Ishikawa (cell line): Measurements from ENCODE around the gene DMBX1.

ENCODE experiments used
- CEBPB ChIP-seq: IDR thresholded peaks from 2 replicates; pipeline ENCODE4 v1.6.1; 2012
- CREB1 ChIP-seq: IDR thresholded peaks from 2 replicates; pipeline ENCODE4 v1.6.1; 2012; ENCODE audit warnings: low read depth
- EGR1 ChIP-seq: IDR thresholded peaks from 2 replicates; pipeline ENCODE4 v1.6.1; 2012
- EP300 ChIP-seq: IDR thresholded peaks from 2 replicates; pipeline ENCODE4 v1.6.1; 2012; ENCODE audit warnings: borderline replicate concordance
- FOXM1 ChIP-seq: IDR thresholded peaks from 2 replicates; pipeline ENCODE4 v1.6.1; 2012; ENCODE audit warnings: low read depth, borderline replicate concordance
- NFIC ChIP-seq: IDR thresholded peaks from 2 replicates; pipeline ENCODE4 v1.6.1; 2012
- RAD21 ChIP-seq: IDR thresholded peaks from 2 replicates; pipeline ENCODE4 v1.6.1; 2012; ENCODE audit warnings: low read depth
- REST ChIP-seq: IDR thresholded peaks from 2 replicates; pipeline ENCODE4 v1.6.1; 2012; ENCODE audit warnings: low read depth, mild to moderate bottlenecking
- TAF1 ChIP-seq: IDR thresholded peaks from 2 replicates; pipeline ENCODE4 v1.6.1; 2012; ENCODE audit warnings: low read depth, mild to moderate bottlenecking
- TCF12 ChIP-seq: IDR thresholded peaks from 2 replicates; pipeline ENCODE4 v1.6.1; 2012; ENCODE audit warnings: low read depth
- TEAD4 ChIP-seq: IDR thresholded peaks from 2 replicates; pipeline ENCODE4 v1.6.1; 2012
- USF1 ChIP-seq: IDR thresholded peaks from 2 replicates; pipeline ENCODE4 v1.6.1; 2012
- YY1 ChIP-seq: IDR thresholded peaks from 2 replicates; pipeline ENCODE4 v1.6.1; 2012; ENCODE audit warnings: low read depth
- ZBTB7A ChIP-seq: IDR thresholded peaks from 2 replicates; pipeline ENCODE4 v1.6.1; 2012; ENCODE audit warnings: low read depth
- TF ChIP-seq, protein P1 (sequence below): IDR thresholded peaks from 2 replicates; pipeline ENCODE4 v1.6.1; 2012

The DMBX1 gene

GRCh38 chr1:46497665-46498064, 8.0 kb downstream of the DMBX1 start:
- TF ChIP-seq TCF12, result no peak
- TF ChIP-seq USF1, result no peak
- TF ChIP-seq TAF1, result no peak

DNA sequence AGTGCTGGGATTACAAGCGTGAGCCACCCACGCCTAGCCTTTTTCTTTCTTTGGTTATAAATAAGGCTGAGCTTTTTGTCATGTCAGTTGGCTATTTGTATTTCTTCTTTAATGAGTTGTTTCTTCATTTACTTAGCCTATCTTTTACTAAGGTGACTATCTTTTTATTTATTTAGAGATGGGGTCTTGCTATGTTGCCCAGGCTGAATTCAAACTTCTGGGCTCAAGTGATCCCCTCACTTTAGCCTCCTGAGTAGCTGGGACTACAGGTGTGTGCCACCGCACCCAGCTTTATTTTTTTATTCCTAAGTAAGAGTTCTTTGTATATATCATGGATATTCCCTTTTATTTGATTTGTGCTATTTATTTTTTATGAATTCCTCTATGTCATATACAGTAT, 11.9 kb downstream of the DMBX1 start:
- TF ChIP-seq TEAD4 (no peak), EP300 (no peak), EGR1 (no peak), YY1 (no peak), ZBTB7A (no peak), TAF1 (no peak), CEBPB (no peak), FOXM1 (no peak), USF1 (no peak), CREB1 (no peak), TCF12 (no peak), NFIC (no peak), RAD21 (no peak), REST (no peak)
- TF ChIP-seq, protein P1, sequence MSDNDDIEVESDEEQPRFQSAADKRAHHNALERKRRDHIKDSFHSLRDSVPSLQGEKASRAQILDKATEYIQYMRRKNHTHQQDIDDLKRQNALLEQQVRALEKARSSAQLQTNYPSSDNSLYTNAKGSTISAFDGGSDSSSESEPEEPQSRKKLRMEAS, result no peak

- TF ChIP-seq CREB1 (no peak), YY1 (no peak), NFIC (no peak), ZBTB7A (no peak), RAD21 (no peak), CEBPB (no peak), EP300 (no peak), REST (no peak), USF1 (no peak), TAF1 (no peak)
- TF ChIP-seq, protein P1, result no peak
Observed at GRCh38 chr1:46503421-46503820, 13.8 kb downstream of the DMBX1 start.

GRCh38 chr1:46506470-46507219, 17.0 kb downstream of the DMBX1 start:
- TF ChIP-seq NFIC (no peak), EP300 (no peak), YY1 (no peak), EGR1 (no peak), FOXM1 (no peak), REST (no peak), CREB1 (no peak), CEBPB (no peak), TCF12 (no peak), TAF1 (no peak), RAD21 (no peak), ZBTB7A (no peak), TEAD4 (no peak)
- TF ChIP-seq, protein P1, result no peak
